ENCODE data around the gene PTX3.

Gene PTX3

GRCh38 chr3:157436583-157437291 lies at the start of gene PTX3:
Gene PTX3, plus strand, starts transcription at chr3:157436850. Its CDS starts 84 bp downstream, at chr3:157436934.
- DNase-seq = peak; percentile 84

GRCh38 chr3:157387708-157388435 lies 48.8 kb upstream of the PTX3 start:
- no peak for DNase-seq

- DNase-seq = no peak
These were observed 47.7 kb upstream of the PTX3 start for GRCh38 chr3:157388976-157389375.

GRCh38 chr3:157390713-157391515 lies 45.7 kb upstream of the PTX3 start:
- no peak for DNase-seq

GRCh38 chr3:157392104-157392503 lies 44.5 kb upstream of the PTX3 start:
- DNase-seq = no peak

- DNase-seq = no peak
These were observed 43.5 kb upstream of the PTX3 start for GRCh38 chr3:157393113-157393512.

GRCh38 chr3:157394411-157394810 lies 42.2 kb upstream of the PTX3 start:
- DNase-seq = no peak

GRCh38 chr3:157398598-157398997 lies 38.1 kb upstream of the PTX3 start:
- DNase-seq = no peak

GRCh38 chr3:157404381-157404780 lies 32.3 kb upstream of the PTX3 start:
- DNase-seq = no peak

- DNase-seq = no peak
These were observed 31.2 kb upstream of the PTX3 start for GRCh38 chr3:157405457-157405856.

- DNase-seq = no peak
These were observed 30.3 kb upstream of the PTX3 start for GRCh38 chr3:157406394-157406793.

- no peak for DNase-seq
These were observed 28.9 kb upstream of the PTX3 start for GRCh38 chr3:157407769-157408168.

- DNase-seq = peak; percentile 15
These were observed 28.0 kb upstream of the PTX3 start for GRCh38 chr3:157408499-157409149.

GRCh38 chr3:157409516-157409915 lies 27.1 kb upstream of the PTX3 start:
- no peak for DNase-seq

GRCh38 chr3:157410945-157411344 lies 25.7 kb upstream of the PTX3 start:
- no peak for DNase-seq

GRCh38 chr3:157412323-157412855 lies 24.3 kb upstream of the PTX3 start:
- DNase-seq = no peak

GRCh38 chr3:157414861-157415260 lies 21.8 kb upstream of the PTX3 start:
- DNase-seq = no peak

GRCh38 chr3:157416347-157417087 lies 20.1 kb upstream of the PTX3 start:
- no peak for DNase-seq

GRCh38 chr3:157417247-157417646 lies 19.4 kb upstream of the PTX3 start:
- no peak for DNase-seq

- DNase-seq = no peak
These were observed 18.5 kb upstream of the PTX3 start for GRCh38 chr3:157418104-157418503.

GRCh38 chr3:157420606-157421130 lies 16.0 kb upstream of the PTX3 start:
- no peak for DNase-seq

- no peak for DNase-seq
These were observed 13.3 kb upstream of the PTX3 start for GRCh38 chr3:157423337-157423736.

Measured in hematopoietic multipotent progenitor cell treated with erythropoietin and hydrocortisone succinate and interleukin-3 and kit ligand, for 4 days (in vitro differentiated cells).